ENCODE data around the gene ITPKC.

Gene ITPKC

DNA sequence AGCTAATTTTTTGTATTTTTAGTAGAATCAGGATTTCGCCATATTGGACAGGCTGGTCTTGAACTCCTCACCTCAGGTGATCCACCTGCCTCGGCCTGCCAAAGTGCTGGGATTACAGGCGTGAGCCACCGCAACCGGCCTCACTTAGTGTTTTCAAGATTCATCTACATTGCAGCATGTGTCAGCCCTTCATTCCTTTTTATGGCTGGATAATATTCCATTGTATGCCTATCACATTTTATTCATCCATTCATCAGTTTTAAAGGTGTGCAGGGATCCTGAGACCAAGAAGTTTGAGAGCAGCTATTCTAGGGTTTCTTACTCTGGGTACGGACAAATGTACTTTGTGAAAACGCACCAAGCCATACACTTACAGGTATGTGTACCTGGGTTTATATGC lies 9.3 kb upstream of the ITPKC start:
- H3K27ac ChIP-seq = no peak overlapping the region
- TF ChIP-seq, protein P1, sequence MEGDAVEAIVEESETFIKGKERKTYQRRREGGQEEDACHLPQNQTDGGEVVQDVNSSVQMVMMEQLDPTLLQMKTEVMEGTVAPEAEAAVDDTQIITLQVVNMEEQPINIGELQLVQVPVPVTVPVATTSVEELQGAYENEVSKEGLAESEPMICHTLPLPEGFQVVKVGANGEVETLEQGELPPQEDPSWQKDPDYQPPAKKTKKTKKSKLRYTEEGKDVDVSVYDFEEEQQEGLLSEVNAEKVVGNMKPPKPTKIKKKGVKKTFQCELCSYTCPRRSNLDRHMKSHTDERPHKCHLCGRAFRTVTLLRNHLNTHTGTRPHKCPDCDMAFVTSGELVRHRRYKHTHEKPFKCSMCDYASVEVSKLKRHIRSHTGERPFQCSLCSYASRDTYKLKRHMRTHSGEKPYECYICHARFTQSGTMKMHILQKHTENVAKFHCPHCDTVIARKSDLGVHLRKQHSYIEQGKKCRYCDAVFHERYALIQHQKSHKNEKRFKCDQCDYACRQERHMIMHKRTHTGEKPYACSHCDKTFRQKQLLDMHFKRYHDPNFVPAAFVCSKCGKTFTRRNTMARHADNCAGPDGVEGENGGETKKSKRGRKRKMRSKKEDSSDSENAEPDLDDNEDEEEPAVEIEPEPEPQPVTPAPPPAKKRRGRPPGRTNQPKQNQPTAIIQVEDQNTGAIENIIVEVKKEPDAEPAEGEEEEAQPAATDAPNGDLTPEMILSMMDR (conservative IDR thresholded peaks at IDR 0.05) = no peak

GRCh38 chr19:40709817-40710216 lies 7.1 kb upstream of the ITPKC start:
- H3K27ac ChIP-seq = no peak overlapping the region
- TF ChIP-seq, protein P1 (conservative IDR thresholded peaks at IDR 0.05) = no peak

DNA sequence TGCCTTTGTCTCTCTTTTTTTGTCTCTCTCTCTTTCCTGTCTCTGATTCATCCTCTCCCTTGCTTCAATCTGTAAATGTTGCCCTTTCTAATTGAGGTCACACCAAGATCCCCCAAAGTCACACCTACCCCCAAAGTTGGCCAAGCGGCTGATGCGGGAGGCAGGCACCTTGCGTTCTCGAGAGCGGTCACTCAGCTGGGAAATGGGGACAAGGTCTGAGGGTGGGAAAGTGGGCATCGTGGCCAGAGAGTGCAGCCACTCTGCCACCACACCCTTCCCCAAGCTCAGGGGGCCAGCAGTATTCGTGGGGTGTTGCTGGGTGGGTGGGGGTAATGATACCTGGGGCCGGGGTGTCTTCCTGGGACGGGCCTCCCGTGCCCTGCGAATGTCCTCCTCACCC lies 3.0 kb upstream of the ITPKC start:
- TF ChIP-seq, protein P1 (conservative IDR thresholded peaks at IDR 0.05) = no peak
- H3K27ac ChIP-seq = no peak overlapping the region

GRCh38 chr19:40714441-40715299 lies 2.2 kb upstream of the ITPKC start:
- peak overlapping the region; percentile 94 for H3K27ac ChIP-seq
- TF ChIP-seq, protein P1 (conservative IDR thresholded peaks at IDR 0.05) = 0 out of 2 replicates have a peak, but pooled peaks have one; percentile 6

DNA sequence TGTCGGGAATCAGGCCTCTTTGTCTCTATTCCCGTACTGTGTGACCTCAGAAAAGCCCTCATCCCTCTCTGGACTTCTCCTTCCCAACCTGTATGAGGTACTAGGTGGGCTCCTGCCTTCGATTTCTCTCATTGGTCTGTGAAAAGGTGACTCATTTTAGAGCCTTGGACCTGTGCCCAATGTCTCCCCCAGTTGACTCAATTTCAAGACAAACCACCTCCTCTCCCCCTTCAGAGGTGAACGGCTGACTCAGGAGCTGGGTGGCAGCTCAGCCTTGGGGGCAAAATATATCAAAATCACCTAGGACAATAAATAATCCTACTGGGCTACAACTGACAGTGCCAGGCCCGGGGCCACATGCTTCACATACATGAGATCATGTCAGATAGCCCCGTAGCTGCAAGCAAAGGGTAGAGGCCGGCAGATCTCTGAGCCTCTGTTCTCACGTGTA lies 856 bp upstream of the ITPKC start:
- H3K27ac ChIP-seq = peak overlapping the region; percentile 94
- TF ChIP-seq, protein P1 (conservative IDR thresholded peaks at IDR 0.05) = no peak

DNA sequence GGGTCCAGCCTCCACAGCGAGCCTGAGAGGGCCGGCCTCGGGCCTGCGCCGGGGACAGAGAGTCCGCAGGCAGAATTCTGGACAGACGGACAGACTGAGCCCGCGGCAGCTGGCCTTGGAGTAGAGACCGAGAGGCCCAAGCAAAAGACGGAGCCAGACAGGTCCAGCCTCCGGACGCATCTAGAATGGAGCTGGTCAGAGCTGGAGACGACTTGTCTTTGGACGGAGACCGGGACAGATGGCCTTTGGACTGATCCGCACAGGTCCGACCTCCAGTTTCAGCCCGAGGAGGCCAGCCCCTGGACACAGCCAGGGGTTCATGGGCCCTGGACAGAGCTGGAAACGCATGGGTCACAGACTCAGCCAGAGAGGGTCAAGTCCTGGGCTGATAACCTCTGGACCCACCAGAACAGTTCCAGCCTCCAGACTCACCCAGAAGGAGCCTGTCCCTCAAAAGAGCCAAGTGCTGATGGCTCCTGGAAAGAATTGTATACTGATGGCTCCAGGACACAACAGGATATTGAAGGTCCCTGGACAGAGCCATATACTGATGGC lies 490 bp downstream of the ITPKC start:
- H3K27ac ChIP-seq = peak overlapping the region; percentile 94

More for the DNA sequence above, 490 bp downstream of the ITPKC start:
- TF ChIP-seq, protein P1 (conservative IDR thresholded peaks at IDR 0.05) = peak; percentile 16; the same call in 1 of the 2 replicates

Data from VCaP (cell line).